T47D (cell line): ENCODE measurements around the gene FAM117B.
"Not testable (repeated sequence)": the region's sequence is repeated elsewhere in the genome, so short reads cannot be mapped to it uniquely, and the experiment has no call there.

ENCODE experiments used
- DNase-seq, 2 experiments: peaks; one replicate each; pipeline versions ENCODE4 v3.0.0 to v3.0.0-alpha.2; 2011 to 2012; ENCODE audit warnings: low read depth in 1 of 2, low spot score in 1 of 2
- JUND ChIP-seq: IDR thresholded peaks from 2 replicates; pipeline ENCODE4 v1.6.1; 2012; ENCODE audit warnings: low read depth
- in situ Hi-C: cut with HindIII; loops from 2 replicates; pipeline ENCODE4 v1.10.0; 2016; ENCODE audit warnings: low sequenced_read_pairs, low pct_unique_long_range_greater_than_20kb

The FAM117B gene

DNA sequence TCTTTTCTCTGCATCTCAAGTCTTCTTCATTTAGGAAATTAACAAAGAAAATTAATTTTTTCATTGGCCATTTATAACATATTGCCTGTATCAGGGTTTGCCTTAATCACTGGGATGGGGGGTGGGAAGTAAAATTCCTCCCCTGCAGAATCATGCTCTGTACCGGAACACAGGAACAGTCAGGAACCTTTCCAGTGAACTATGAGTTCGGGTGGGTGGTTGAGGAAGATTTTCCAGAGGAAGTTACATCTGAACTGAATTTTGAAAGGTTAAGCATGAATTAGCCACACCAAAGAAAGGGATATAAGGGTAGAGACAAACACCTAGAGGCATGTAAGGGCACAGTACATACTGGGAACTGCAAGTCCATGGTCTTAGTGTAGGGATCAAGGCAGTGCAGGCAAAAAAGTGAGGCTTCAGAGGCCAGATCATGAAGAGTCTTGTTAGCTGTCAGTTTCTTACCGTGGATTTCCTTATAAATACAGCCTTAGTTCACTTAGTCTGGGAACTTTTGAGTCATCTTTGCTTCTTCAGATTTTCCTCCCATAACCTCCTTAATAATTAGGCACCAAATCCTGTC, 55.6 kb downstream of the FAM117B start:
- no peak for TF ChIP-seq JUND
- in situ Hi-C loops: no loop called here

DNA sequence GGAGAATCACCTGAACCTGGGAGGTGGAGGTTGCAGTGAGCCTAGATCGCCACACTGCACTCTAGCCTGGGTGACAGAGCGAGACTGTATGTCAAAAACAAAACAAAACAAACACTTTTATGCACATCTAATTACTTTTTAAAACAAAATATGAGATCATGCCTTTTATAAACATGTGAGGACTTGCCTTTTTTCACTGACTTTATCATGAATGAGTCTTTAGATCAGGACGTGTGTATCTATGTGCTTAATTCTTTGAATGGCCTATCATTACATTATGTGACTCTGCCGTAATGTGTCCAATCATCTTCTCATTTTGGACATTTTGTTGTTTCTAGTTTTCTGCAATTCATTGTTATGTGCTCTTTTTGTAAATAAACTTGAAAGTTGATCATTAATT, 58.7 kb downstream of the FAM117B start:
- in situ Hi-C loops: no loop called here
- no peak for TF ChIP-seq JUND
- DNase-seq: no peak

More for the DNA sequence above, 55.6 kb downstream of the FAM117B start:
- no peak for DNase-seq

- DNase-seq: no peak
- in situ Hi-C loops: no loop called here
- no peak for TF ChIP-seq JUND
Observed at GRCh38 chr2:202695166-202695565, 60.4 kb downstream of the FAM117B start.

DNA sequence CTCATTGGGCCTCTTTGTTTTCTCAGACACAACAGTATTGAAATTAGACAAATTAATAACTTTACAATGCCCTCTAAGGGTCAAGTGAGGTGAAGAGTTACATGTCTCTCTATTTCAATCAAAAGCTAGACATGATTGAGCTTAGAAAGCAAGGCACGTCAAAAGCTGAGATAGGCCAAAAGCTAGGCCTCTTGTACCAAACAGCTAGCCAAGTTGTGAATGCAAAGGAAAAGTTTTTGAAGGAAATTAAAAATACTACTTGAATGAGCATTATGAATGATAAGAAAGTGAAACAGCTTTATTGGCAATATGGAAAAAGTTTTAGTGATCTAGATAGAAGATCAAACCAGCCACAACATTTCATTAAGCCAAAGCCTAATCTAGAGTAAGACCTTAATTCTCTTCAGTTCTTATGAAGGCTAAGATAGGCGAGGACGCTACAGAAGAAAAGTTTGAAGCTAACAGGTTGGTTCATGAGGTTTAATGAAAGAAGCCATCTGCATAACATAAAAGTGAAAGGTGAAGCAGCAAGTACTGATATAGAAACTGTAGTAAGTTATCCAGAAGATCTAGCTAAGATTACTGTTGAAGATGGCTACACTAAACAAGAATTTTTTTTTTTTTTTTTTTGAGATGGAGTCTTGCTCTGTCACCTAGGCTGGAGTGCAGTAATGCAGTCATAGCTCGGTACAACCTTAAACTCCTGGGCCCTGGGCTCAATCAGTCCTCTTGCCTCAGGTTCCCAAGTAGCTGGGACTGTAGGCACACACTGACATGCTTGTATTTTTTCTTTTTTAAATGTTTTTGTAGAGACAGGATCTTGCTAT, 65.5 kb downstream of the FAM117B start:
- DNase-seq: no peak
- in situ Hi-C loops: no loop called here
- no peak for TF ChIP-seq JUND

DNA sequence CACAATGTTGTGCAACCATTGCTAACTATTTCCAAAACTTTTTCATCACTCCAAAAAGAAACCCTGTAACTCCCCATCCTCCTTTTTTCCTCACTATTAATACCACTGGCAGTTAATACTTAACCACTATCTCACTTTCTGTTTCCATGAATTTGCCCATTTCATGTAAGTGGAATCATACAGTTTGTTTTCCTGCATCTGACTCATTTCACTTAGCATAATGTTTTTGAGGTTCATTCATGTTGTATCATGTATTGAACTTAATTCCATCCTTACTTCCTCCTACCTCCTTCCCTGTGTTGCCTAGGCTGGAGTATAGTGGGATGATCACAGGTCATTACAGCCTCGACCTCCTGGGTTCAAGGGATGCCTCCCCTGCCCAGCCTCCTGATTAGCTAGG, 68.3 kb downstream of the FAM117B start:
- no peak for TF ChIP-seq JUND
- in situ Hi-C loops: no loop called here
- DNase-seq: no peak

DNA sequence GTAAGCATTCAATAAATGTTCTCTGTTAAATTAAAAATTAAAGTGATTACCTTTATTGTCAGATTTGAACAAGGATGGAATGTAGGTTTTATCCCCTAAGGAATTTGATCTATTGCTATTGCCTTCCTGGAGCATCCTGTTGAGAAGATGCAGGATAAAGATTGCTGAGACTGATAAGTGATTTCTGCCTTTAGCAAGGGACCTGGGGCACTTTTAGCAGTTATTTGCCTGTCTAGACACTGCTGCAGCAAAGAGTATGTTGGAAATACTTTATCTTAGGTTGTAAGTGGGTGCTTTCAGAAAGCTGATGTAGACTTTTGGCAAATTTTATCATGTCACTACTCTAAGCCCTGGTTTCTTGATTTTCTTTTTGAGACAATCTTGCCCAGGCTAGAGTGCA, 69.5 kb downstream of the FAM117B start:
- in situ Hi-C loops: no loop called here
- no peak for TF ChIP-seq JUND
- DNase-seq: no peak

DNA sequence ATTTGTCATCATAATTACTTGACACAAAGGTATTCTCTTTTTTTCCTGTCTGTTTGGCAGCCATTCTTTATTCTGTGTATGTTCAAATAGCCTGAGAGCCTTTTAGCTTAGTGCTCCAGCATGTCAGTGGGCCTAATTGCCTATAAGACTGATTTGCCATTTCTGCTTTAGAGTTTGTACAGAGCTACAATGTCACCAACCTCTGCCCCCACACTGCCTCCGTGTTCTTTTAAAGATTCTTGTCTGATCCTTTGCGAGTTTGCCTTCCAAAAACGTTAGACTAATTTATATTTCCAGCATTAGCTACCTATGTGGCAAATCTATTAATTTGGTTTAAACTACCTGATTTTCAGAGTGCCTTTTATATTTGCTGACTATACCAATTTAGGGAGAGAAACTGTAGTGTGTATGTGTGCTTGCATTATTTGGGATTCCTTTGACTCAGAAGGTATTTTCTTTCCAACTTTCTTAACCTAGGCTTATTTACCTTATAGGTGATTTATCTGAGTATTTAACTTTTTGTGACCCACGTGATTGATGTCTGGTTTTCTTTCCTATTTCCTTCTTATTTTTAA, 70.8 kb downstream of the FAM117B start:
- DNase-seq: no peak
- in situ Hi-C loops: no loop called here
- TF ChIP-seq JUND: no peak

- in situ Hi-C loops, DNase-seq: not testable (repeated sequence)
Observed at GRCh38 chr2:202714971-202715935, 80.5 kb downstream of the FAM117B start.

GRCh38 chr2:202716114-202716718, 81.4 kb downstream of the FAM117B start:
- no peak for TF ChIP-seq JUND
- in situ Hi-C loops: no loop called here
- no peak for DNase-seq

GRCh38 chr2:202716953-202717597, 82.3 kb downstream of the FAM117B start:
- no peak for TF ChIP-seq JUND
- in situ Hi-C loops: no loop called here
- DNase-seq: no peak

DNA sequence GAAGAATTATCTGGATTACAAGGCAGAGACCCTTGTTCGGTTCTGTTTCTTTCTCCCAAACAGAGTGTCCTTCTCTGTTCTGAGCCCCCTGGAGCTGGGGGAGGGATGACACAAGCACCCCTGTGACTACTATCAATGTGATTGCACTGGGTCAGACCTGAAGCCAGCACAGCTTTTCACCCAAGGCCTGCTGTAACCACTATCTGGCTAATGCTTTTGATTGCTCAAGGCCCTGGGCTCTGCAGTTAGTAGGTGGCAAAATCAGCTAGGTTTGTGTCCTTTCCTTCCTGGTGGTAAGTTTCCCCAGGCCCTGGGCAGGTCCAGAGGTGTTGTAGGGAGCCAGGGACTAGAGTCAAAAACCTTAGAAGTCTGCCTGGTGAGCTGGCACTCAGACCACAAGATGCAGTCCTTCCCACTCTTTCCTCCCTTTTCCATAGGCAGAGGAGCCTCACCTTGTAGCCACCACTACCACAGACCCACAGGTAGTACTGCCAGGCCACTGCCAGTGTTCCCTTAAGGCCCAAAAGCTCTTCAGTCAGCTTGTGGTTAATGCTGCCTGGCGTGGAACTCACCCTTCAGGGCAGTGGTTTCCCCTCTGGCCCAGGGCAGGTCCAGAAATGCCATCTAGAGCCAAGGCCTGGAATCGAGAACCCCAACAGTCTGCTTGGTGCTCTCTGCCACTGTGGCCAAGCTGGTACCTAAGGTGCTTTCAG, 83.0 kb downstream of the FAM117B start:
- DNase-seq: peak in 1 of 2 experiments; percentile 7
- TF ChIP-seq JUND: no peak
- in situ Hi-C loops: no loop called here

DNA sequence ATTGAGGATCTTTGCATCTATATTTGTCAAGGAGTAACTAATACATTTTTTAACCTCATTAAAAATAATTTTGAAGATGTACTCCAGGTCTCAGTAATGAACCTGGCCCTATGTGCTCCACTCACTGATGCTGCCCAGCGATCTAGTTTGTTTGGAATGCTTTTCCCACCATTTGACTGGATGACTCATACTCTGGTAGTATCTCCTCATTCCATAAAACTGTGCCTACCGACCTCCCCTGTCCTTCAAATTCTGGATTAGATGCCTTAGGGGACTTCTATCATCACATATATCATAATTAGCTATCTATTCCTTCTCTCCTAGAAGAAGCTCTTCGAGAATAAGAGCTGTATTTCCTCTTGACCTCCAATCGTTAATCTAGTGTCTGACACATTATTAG, 83.8 kb downstream of the FAM117B start:
- in situ Hi-C loops: no loop called here
- no peak for TF ChIP-seq JUND
- no peak for DNase-seq
